Measurements from ENCODE around the gene ACTRT1. TPM values are rescaled to one million over a fixed set of nuclear protein-coding genes. Genes with fewer than 3 reads are reported as not detected.

ACTRT1 gene
- total and polyA plus RNA-seq, 2 donors (not counting 3 experiments of a cell fraction or from before 2014, with no cell fraction given), result not detected

DNA sequence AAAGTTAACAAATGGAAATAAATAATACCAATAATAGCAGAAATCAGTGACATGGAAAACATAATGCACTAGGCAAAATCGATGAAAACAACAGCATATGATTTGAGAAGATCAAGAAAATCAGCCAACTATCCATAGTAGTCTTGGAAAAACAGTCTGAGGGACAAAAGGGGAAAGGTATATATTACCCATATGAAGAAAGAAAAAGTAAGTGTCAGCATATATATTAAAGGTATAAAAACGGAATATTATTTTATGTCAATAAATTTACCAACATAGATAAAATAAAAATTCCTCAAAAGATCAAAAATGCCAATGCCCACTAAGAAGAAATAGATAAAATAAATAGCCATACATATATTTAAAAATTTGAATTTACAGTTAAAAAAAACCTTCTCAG is 33.0 kb downstream of the ACTRT1 start:
- Histone ChIP-seq H3K27ac (ENCODE audit: insufficient read depth, low read depth, low read length) (no peak overlapping the region), H3K4me3 (replicated peaks in 1 of 3; ENCODE audit: insufficient read depth in 1 of 3, low read depth in 1 of 3, low read length in 3 of 3) (no peak overlapping the region), H4K20me1 (replicated peaks; ENCODE audit: control insufficient read depth, extremely low read depth, insufficient read depth, low read length) (no peaks in the 10 kb centered on the region), H3K4me2 (ENCODE audit: insufficient read depth, low read length) (no peak overlapping the region), H3K27me3 (ENCODE audit: control insufficient read depth in 2 of 2, insufficient read depth in 2 of 2, low read length in 2 of 2) (no peaks in the 10 kb centered on the region), H2AFZ (ENCODE audit: low read depth, low read length) (no peak overlapping the region), H3K79me2 (ENCODE audit: control insufficient read depth, insufficient read depth, low read length) (no peaks in the 10 kb centered on the region), H3K9ac (replicated peaks; ENCODE audit: extremely low read depth, insufficient read depth, low read length) (no peak overlapping the region), H3K36me3 (ENCODE audit: control insufficient read depth in 2 of 2, extremely low read depth in 1 of 2, insufficient read depth in 2 of 2, low read length in 2 of 2) (no peaks in the 10 kb centered on the region), H3K9me3 (replicated peaks; ENCODE audit: control insufficient read depth, insufficient read depth, low read length) (no peaks in the 10 kb centered on the region), H3K9me1 (replicated peaks; ENCODE audit: control insufficient read depth, extremely low read depth, insufficient read depth, low read length) (no peaks in the 10 kb centered on the region), H3K4me1 (ENCODE audit: control insufficient read depth, extremely low read depth, insufficient read depth, low read length) (peaks cover 18% of the 10 kb centered on the region)
- FAIRE-seq (no peak), DNase-seq (ENCODE audit: low read depth, low spot score) (no peak)
- ChIA-PET CTCF (no interaction called here), POLR2A (no interaction called here)
- intact Hi-C loops (cut with micrococcal nuclease), result no loop called here
- dilution Hi-C loops (cut with MboI; ENCODE audit: extremely low pct_ligation_motif_present, low sequenced_read_pairs), result no loop called here
- BruUV-seq (replicated peaks), result no TSS peak
- TF ChIP-seq MYC (IDR thresholded peaks at IDR 0.05; ENCODE audit: low read depth, low read length) (no peak), FOS (IDR thresholded peaks at IDR 0.05; ENCODE audit: borderline replicate concordance, insufficient read depth, low read length) (no peak), GATA2 (IDR thresholded peaks at IDR 0.05; ENCODE audit: insufficient read depth, insufficient read length, low read depth, low read length) (no peak), POLR2AphosphoS5 (IDR thresholded peaks at IDR 0.05; ENCODE audit: insufficient read depth, low read depth, low read length) (no peak), EZH2 (IDR thresholded peaks at IDR 0.05; ENCODE audit: borderline replicate concordance, low read depth, low read length, severe bottlenecking) (no peak), POLR2A (IDR thresholded peaks at IDR 0.05; ENCODE audit: low read depth, low read length) (no peak), JUN (IDR thresholded peaks at IDR 0.05; ENCODE audit: borderline replicate concordance, insufficient read depth, insufficient read length, low read depth) (no peak)
- TF ChIP-seq, protein P1, sequence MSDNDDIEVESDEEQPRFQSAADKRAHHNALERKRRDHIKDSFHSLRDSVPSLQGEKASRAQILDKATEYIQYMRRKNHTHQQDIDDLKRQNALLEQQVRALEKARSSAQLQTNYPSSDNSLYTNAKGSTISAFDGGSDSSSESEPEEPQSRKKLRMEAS (IDR thresholded peaks at IDR 0.05; ENCODE audit: insufficient read depth, insufficient read length), result no peak
- TF ChIP-seq, protein P2, sequence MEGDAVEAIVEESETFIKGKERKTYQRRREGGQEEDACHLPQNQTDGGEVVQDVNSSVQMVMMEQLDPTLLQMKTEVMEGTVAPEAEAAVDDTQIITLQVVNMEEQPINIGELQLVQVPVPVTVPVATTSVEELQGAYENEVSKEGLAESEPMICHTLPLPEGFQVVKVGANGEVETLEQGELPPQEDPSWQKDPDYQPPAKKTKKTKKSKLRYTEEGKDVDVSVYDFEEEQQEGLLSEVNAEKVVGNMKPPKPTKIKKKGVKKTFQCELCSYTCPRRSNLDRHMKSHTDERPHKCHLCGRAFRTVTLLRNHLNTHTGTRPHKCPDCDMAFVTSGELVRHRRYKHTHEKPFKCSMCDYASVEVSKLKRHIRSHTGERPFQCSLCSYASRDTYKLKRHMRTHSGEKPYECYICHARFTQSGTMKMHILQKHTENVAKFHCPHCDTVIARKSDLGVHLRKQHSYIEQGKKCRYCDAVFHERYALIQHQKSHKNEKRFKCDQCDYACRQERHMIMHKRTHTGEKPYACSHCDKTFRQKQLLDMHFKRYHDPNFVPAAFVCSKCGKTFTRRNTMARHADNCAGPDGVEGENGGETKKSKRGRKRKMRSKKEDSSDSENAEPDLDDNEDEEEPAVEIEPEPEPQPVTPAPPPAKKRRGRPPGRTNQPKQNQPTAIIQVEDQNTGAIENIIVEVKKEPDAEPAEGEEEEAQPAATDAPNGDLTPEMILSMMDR (IDR thresholded peaks at IDR 0.05; ENCODE audit: extremely low read depth in 1 of 2, insufficient read depth in 1 of 2, low read depth in 1 of 2, low read length in 2 of 2), result no peak

Measured in endothelial cell of umbilical vein (primary cell).